ENCODE data around the gene FAXC. TPM values are rescaled to one million over a fixed set of nuclear protein-coding genes. Genes with fewer than 3 reads are reported as not detected.
"Not testable (repeated sequence)": the region's sequence is repeated elsewhere in the genome, so short reads cannot be mapped to it uniquely, and the experiment has no call there.

Gene FAXC
- total RNA-seq, 4 donors from 2014 or later = under 0.01 to 6.6 (median 2.1) TPM

DNA sequence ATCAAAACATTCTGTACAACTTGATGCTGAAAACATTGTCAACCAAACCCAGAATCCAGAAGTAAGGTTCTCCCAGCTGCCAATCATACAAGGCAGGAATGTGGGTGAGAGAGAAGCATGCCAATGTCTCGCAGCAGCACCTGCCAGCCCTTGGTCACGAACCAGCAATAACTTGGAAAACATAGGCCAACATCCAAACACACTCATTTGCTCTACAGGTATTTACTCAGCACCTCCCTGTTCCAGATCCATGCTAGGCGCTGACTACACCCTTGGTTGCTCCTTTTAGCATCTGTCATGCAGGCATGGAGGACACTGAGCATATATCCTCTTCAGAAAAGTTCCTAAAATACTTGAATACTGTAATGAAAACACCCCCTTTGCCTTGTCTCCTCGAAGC is 63.6 kb downstream of the FAXC start:
- DNase-seq = no peak
- no peaks in the 10 kb centered on the region for H3K27me3 ChIP-seq
- no peak for TF ChIP-seq POLR2A (IDR thresholded peaks at IDR 0.05)
- TF ChIP-seq, protein P1, sequence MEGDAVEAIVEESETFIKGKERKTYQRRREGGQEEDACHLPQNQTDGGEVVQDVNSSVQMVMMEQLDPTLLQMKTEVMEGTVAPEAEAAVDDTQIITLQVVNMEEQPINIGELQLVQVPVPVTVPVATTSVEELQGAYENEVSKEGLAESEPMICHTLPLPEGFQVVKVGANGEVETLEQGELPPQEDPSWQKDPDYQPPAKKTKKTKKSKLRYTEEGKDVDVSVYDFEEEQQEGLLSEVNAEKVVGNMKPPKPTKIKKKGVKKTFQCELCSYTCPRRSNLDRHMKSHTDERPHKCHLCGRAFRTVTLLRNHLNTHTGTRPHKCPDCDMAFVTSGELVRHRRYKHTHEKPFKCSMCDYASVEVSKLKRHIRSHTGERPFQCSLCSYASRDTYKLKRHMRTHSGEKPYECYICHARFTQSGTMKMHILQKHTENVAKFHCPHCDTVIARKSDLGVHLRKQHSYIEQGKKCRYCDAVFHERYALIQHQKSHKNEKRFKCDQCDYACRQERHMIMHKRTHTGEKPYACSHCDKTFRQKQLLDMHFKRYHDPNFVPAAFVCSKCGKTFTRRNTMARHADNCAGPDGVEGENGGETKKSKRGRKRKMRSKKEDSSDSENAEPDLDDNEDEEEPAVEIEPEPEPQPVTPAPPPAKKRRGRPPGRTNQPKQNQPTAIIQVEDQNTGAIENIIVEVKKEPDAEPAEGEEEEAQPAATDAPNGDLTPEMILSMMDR (IDR thresholded peaks at IDR 0.05) = no peak

DNA sequence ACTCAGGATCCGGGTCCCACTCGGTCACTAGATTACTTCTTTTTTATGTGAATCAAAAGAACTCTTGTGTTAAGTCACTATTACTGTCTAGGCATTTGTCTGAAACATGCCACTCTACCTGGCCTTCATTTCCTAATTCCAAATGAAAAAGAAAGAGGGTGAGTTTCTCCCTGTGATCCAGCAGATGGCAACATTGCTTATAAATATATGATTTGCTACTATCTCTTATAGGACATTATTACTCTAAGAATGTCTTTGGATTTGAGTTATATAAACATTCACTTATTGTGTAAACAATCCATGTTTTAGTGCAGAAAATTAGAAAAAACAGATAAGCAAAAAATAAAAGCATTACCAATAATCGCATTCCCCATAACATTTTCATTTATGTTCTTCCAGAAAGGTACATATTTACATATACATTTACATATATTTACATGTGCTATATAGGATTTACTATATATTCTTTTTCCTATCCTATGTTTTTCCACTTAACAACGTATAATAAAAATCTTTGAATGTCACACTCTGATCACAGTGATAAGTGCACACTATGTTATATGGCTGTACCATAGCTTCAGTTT is 66.9 kb downstream of the FAXC start:
- H3K27ac ChIP-seq = no peak overlapping the region
- H3K4me1 ChIP-seq = no peaks in the 10 kb centered on the region
- no peak overlapping the region for H3K4me3 ChIP-seq
- H3K27me3 ChIP-seq = no peaks in the 10 kb centered on the region
- H3K9me3 ChIP-seq = no peaks in the 10 kb centered on the region
- TF ChIP-seq, protein P1 (IDR thresholded peaks at IDR 0.05) = peak in 3 of 6 experiments; percentile 19 to 37 (median 30)
- no peak for TF ChIP-seq POLR2A (IDR thresholded peaks at IDR 0.05)
- no peak for DNase-seq
- no peaks in the 10 kb centered on the region for H3K36me3 ChIP-seq

More for the DNA sequence above, 63.6 kb downstream of the FAXC start:
- H3K27ac ChIP-seq = no peak overlapping the region
- no peaks in the 10 kb centered on the region for H3K9me3 ChIP-seq
- no peaks in the 10 kb centered on the region for H3K4me1 ChIP-seq
- no peaks in the 10 kb centered on the region for H3K36me3 ChIP-seq
- no peak overlapping the region for H3K4me3 ChIP-seq

DNA sequence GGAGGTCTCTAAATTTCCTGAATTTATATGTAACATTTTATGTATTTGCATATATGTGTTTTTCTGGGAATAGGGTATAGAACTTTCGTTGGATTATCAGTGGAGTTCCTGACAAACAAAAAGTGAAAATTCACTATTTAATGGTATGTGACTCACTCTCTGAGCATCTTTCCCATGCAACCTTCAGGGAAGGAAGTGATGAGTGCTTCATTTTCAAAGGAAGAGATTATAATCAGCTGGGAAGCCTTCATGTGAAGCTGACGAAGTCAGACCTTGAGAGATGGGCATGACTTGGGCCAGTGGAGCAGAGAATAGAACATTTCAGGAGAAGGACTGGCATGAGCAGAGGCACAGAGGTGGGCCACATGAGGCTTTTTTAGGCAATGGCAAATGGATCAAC is 72.7 kb downstream of the FAXC start:
- Histone ChIP-seq H3K9me3 (no peaks in the 10 kb centered on the region), H3K36me3 (no peaks in the 10 kb centered on the region), H3K4me3 (no peak overlapping the region), H3K27me3 (no peaks in the 10 kb centered on the region), H3K27ac (no peak overlapping the region), H3K4me1 (no peaks in the 10 kb centered on the region)
- TF ChIP-seq, protein P1 (IDR thresholded peaks at IDR 0.05) = no peak
- TF ChIP-seq POLR2A (IDR thresholded peaks at IDR 0.05) = no peak
- DNase-seq = no peak

DNA sequence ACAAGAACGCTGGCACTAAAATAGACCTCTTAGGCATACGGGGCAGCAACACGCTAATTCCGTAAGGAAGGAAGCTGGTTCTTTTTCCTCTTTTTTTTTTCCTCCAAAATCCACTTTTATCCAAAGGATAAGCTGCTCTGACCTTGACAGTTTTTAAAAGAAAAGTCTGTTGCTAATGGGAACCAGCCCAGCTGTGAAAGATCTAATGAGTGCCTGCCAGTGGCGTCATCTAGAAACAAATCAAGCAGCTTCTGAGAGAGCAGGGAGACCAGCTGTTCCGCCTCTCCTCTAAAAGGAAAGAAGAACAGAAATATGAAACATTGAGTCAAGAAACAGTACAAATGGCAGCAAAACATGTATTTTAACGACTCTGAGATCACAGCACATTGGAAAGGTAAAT is 78.6 kb downstream of the FAXC start:
- Histone ChIP-seq H3K27me3 (no peaks in the 10 kb centered on the region), H3K36me3 (no peaks in the 10 kb centered on the region), H3K27ac (no peak overlapping the region), H3K4me3 (no peak overlapping the region), H3K9me3 (no peaks in the 10 kb centered on the region), H3K4me1 (no peaks in the 10 kb centered on the region)
- TF ChIP-seq, protein P1 (IDR thresholded peaks at IDR 0.05) = no peak
- no peak for TF ChIP-seq POLR2A (IDR thresholded peaks at IDR 0.05)
- DNase-seq = no peak

DNA sequence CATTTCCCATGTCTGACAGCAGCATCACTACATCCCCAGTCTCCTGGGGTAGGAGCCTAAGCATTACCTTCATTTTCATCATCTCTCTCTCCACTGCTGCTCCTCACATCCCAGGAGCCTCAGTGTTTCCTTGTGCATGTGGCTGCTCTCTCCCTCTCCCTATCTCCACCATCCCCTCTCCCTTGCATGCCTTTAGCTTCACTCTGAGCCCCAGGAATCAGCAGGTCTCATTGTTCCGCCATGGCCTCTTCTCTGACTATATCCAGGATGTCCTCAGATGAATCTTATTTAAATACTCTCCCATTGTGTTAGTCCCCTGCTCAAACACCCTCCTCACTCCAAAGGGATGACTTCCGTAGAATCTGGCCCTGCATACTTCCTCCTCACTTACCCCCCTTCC is 79.4 kb downstream of the FAXC start:
- H3K9me3 ChIP-seq = no peaks in the 10 kb centered on the region
- H3K27me3 ChIP-seq = no peaks in the 10 kb centered on the region
- no peaks in the 10 kb centered on the region for H3K4me1 ChIP-seq
- DNase-seq = no peak
- H3K36me3 ChIP-seq = no peaks in the 10 kb centered on the region
- no peak overlapping the region for H3K27ac ChIP-seq
- TF ChIP-seq, protein P1 (IDR thresholded peaks at IDR 0.05) = no peak
- no peak for TF ChIP-seq POLR2A (IDR thresholded peaks at IDR 0.05)
- H3K4me3 ChIP-seq = no peak overlapping the region

DNA sequence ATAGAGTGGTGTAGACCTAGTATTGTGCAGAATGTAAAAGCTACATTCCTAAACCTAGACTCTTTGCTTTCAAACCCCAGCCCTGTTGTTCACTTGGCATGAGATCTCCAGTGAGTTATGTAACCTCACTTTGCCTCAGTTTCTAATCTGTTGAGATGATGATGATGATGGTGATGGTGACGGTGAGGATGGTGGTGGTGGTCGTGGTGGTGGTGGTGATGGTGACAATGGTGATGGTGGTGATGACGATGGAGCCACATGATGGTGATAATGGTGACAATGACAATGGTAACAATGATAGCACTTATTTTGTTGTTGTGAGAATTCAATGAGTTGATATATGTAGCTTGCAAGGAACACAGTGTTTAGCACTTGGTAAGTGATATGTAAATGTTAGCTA is 80.3 kb downstream of the FAXC start:
- H3K9me3 ChIP-seq = no peaks in the 10 kb centered on the region
- H3K4me1 ChIP-seq = no peaks in the 10 kb centered on the region
- H3K27ac ChIP-seq = no peak overlapping the region
- no peak overlapping the region for H3K4me3 ChIP-seq
- H3K36me3 ChIP-seq = no peaks in the 10 kb centered on the region
- DNase-seq = no peak
- TF ChIP-seq, protein P1 (IDR thresholded peaks at IDR 0.05) = no peak
- no peak for TF ChIP-seq POLR2A (IDR thresholded peaks at IDR 0.05)
- no peaks in the 10 kb centered on the region for H3K27me3 ChIP-seq

DNA sequence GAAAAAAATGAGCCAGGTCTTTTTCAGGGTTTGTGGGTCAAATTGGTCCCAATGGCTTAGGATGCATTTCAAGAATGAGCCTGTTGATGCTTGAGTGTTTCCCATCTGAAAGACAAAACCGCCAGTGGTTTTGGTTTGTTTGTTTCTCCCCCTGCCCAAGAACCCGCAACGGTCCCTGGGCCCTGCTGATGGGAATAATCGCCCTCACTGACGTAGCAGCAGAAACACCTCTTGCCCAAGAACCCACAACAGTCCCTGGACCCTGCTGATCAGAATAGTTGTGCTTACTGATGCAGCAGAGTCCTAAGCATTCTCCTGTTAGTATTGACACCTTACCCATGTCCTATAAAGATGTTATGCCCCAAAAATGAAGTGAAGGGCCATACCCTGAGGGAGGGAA is 82.5 kb downstream of the FAXC start:
- not testable (repeated sequence) for H3K4me1 ChIP-seq, H3K27ac ChIP-seq, DNase-seq

DNA sequence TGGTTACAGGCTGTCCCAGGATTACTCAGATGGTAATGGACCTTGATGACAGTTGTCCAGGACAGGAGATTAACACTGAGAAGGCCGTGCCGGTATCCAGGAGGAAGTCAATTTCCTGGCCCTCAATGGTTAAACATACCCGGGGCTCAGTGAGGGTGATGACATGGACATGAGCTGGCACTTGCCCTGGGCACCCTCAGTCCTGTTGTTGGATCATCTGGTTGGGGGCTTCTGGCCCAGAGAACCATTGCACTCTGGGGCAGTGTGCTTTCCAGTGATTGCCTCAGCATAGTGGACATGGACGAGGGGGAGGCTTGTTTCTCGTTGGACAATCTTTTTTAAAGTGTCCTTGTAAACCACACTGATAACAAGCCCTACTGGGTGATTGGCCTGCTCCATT is 84.0 kb downstream of the FAXC start:
- H3K27ac ChIP-seq, H3K4me3 ChIP-seq, H3K4me1 ChIP-seq, H3K27me3 ChIP-seq, DNase-seq, H3K36me3 ChIP-seq, H3K9me3 ChIP-seq: not testable (repeated sequence)

More for the DNA sequence above, 82.5 kb downstream of the FAXC start:
- H3K4me3 ChIP-seq, H3K9me3 ChIP-seq, H3K36me3 ChIP-seq, H3K27me3 ChIP-seq: not testable (repeated sequence)
